PC-3 (cell line): ENCODE data around the gene VSTM2L. TPM values are rescaled to one million over a fixed set of nuclear protein-coding genes. Genes with fewer than 3 reads are reported as not detected.

Source experiments
- ATAC-seq: fragments of 200-7000 bp; cut with Tn5 transposase; 2 replicates; pipeline ENCODE4 v1.9.1; 2020; ENCODE audit warnings: mild to moderate bottlenecking, moderate library complexity
- BruUV-seq: library from RNA; stranded (reverse); fragments of 400-500 nt; replicated peaks from 2 replicates; lab custom pipeline; 2021; lab: Mats Ljungman, UMichigan
- CTCF ChIA-PET: fragments of 300-600 bp; sonication (Branson Sonifier 250); formaldehyde crosslinking; loops from one replicate; lab custom pipeline; 2022; ENCODE audit warnings: antibody characterized with exemption; lab: Charles Lee
- POLR2A ChIA-PET: fragments of 300-600 bp; sonication (Branson Sonifier 250); formaldehyde crosslinking; loops from one replicate; lab custom pipeline; 2022; ENCODE audit warnings: antibody characterized with exemption; ENCODE audit not compliant: unreplicated experiment; lab: Charles Lee
- DNase-seq: peaks from one replicate; pipeline ENCODE4 v3.0.0-alpha.2; 2015
- H2AFZ ChIP-seq: fragments of 300-600 bp; sonication (generic); 2 replicates; pipeline ENCODE4 v1.6.0; 2016; ENCODE audit warnings: antibody characterized with exemption, low read length
- H3F3A ChIP-seq: fragments of 300-600 bp; sonication (generic); one replicate; pipeline ENCODE4 v1.6.0; 2017; ENCODE audit warnings: antibody characterized with exemption, low read length, control low read depth, mild to moderate bottlenecking; ENCODE audit not compliant: unreplicated experiment
- H3K27ac ChIP-seq: fragments of 300-600 bp; sonication (generic); 2 replicates; pipeline ENCODE4 v1.5.1; 2016; ENCODE audit warnings: mild to moderate bottlenecking, low read length
- H3K27me3 ChIP-seq: fragments of 300-600 bp; sonication (generic); 2 replicates; pipeline ENCODE4 v1.6.1; 2016; ENCODE audit warnings: low read length, mixed read lengths
- H3K36me3 ChIP-seq: fragments of 300-600 bp; sonication (generic); 2 replicates; pipeline ENCODE4 v1.6.1; 2016; ENCODE audit warnings: low read depth, mixed run types, low read length, mixed read lengths
- H3K4me1 ChIP-seq: fragments of 300-600 bp; sonication (generic); 2 replicates; pipeline ENCODE4 v1.5.1; 2016; ENCODE audit warnings: low read length; ENCODE audit not compliant: insufficient read depth
- H3K4me2 ChIP-seq: fragments of 300-600 bp; sonication (generic); 2 replicates; pipeline ENCODE4 v1.6.0; 2016; ENCODE audit warnings: low read length
- H3K4me3 ChIP-seq: fragments of 300-600 bp; sonication (generic); 2 replicates; pipeline ENCODE4 v1.5.1; 2016; ENCODE audit warnings: mild to moderate bottlenecking, low read length, mixed read lengths
- H3K79me2 ChIP-seq: fragments of 300-600 bp; sonication (generic); 2 replicates; pipeline ENCODE4 v1.6.1; 2017; ENCODE audit warnings: low read length, mixed read lengths
- H3K9ac ChIP-seq: fragments of 300-600 bp; sonication (generic); 2 replicates; pipeline ENCODE4 v1.6.0; 2016; ENCODE audit warnings: mild to moderate bottlenecking, low read length
- H3K9me2 ChIP-seq: fragments of 300-600 bp; sonication (generic); replicated peaks from 2 replicates; pipeline ENCODE4 v1.6.1; 2016; ENCODE audit warnings: mixed run types, low read length, mixed read lengths
- H3K9me3 ChIP-seq: fragments of 300-600 bp; sonication (generic); 2 replicates; pipeline ENCODE4 v1.6.1; 2016; ENCODE audit warnings: low read length, mixed read lengths
- H4K20me1 ChIP-seq: fragments of 300-600 bp; sonication (generic); 2 replicates; pipeline ENCODE4 v1.6.1; 2016; ENCODE audit warnings: low read length, mixed read lengths
- CTCF ChIP-seq: fragments of 300-600 bp; sonication (generic); conservative IDR thresholded peaks from 2 replicates; pipeline ENCODE4 v1.5.1; 2017; ENCODE audit warnings: antibody characterized with exemption, low read depth, mild to moderate bottlenecking, low read length
- EZH2 ChIP-seq: fragments of 300-600 bp; sonication (generic); IDR thresholded peaks from one replicate; pipeline ENCODE4 v1.6.1; 2017; ENCODE audit warnings: antibody characterized with exemption, mild to moderate bottlenecking, low read length; ENCODE audit not compliant: unreplicated experiment
- EZH2phosphoT487 ChIP-seq: fragments of 300-600 bp; sonication (generic); IDR thresholded peaks from 2 replicates; pipeline ENCODE4 v1.6.1; 2018; ENCODE audit warnings: mild to moderate bottlenecking, antibody characterized with exemption, low read length, borderline replicate concordance
- intact Hi-C: fragments of 100-400 bp; cut with micrococcal nuclease; formaldehyde crosslinking; loops from 2 replicates; pipeline ENCODE4 v1.9.0; 2023
- total RNA-seq: library from RNA; depleted of rRNA; stranded (reverse); fragments of >200 nt; gene quantifications from 2 replicates; pipeline ENCODE4 v1.2.3, GENCODE V29; 2014

Gene VSTM2L
- total RNA-seq, 1 experiment from 2014 or later, result 45.8 TPM

DNA sequence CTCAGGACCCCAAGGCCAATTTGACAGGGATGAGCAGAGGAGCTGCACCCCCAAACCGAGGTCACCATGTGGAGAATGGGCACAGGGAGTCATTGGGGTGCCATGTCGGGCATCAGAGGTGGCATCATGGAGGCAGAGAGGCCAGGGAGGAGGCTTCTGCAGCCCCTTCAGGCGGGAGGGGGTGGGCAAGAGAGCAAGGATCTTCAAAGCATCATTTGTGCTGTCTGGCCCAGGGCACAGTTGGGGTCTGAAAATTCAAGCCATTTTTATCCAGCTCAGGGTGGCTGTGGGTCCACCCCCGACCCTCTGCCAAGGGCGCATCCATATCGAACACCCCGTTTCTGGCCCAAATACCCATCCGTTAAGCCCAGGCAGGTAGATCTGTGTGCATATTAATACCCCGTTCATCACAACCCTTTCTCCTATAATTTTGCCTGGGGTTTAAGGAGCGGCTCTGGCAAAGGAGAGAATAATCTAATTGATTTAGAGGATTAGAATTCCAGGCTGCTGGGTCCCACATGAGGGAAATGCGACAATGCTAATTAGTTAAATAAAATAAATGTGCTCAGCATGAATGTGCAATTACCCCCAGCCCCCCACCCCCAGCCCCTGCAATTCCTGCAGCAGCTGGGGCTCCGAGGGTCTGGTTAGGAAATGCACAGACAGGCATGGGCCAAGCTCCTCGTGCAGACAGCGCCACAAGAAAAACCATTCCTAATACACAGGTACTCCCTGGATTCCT is 31.9 kb downstream of the VSTM2L start:
- Histone ChIP-seq H3K27ac (no peak overlapping the region), H3K27me3 (no peaks in the 10 kb centered on the region), H3K9ac (no peak overlapping the region), H2AFZ (no peak overlapping the region), H3K9me2 (no peaks in the 10 kb centered on the region), H3K4me2 (no peak overlapping the region), H4K20me1 (no peaks in the 10 kb centered on the region), H3K36me3 (no peaks in the 10 kb centered on the region), H3K4me1 (peaks cover 13% of the 10 kb centered on the region), H3F3A (no peaks in the 10 kb centered on the region), H3K4me3 (no peak overlapping the region), H3K79me2 (no peaks in the 10 kb centered on the region), H3K9me3 (no peaks in the 10 kb centered on the region)
- no TSS peak for BruUV-seq
- ChIA-PET POLR2A (no interaction called here), CTCF (no interaction called here)
- DNase-seq (no peak), ATAC-seq (no peak)
- intact Hi-C loops, result no loop called here
- TF ChIP-seq EZH2 (no peak), CTCF (no peak), EZH2phosphoT487 (no peak)

DNA sequence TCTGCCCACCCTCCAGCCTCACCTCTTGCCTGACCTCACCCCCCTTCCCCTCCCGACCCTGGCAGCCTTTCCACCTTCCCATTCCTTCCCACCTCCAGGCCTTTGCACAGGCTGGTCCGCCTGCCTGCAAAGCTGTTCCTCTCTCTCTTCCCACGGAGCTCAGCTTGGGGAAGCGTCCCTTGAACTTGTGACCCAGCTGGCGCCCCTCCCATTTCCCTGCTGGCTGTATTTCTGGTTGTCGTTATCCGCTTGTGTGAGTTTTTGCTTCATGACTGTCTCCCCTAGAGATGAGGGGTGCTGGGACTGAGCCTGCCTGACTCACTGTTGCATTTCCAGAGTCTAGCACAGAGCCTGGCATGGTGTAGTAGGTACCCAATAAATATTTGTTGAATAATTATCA is 32.5 kb downstream of the VSTM2L start:
- H2AFZ ChIP-seq, result no peak overlapping the region
- H3K9me3 ChIP-seq, result no peaks in the 10 kb centered on the region
- H3K36me3 ChIP-seq, result no peaks in the 10 kb centered on the region
- intact Hi-C loops, result no loop called here
- ChIA-PET POLR2A (no interaction called here), CTCF (no interaction called here)
- no peaks in the 10 kb centered on the region for H3K27me3 ChIP-seq
- no peaks in the 10 kb centered on the region for H3F3A ChIP-seq
- no peaks in the 10 kb centered on the region for H3K9me2 ChIP-seq
- BruUV-seq, result no TSS peak
- no peak for TF ChIP-seq EZH2
- H3K4me3 ChIP-seq, result no peak overlapping the region
- no peak overlapping the region for H3K27ac ChIP-seq
- peaks cover 13% of the 10 kb centered on the region for H3K4me1 ChIP-seq
- no peak overlapping the region for H3K9ac ChIP-seq
- DNase-seq (no peak), ATAC-seq (no peak)
- no peaks in the 10 kb centered on the region for H4K20me1 ChIP-seq
- no peaks in the 10 kb centered on the region for H3K79me2 ChIP-seq
- no peak overlapping the region for H3K4me2 ChIP-seq

GRCh38 chr20:37936041-37936440 is 33.1 kb downstream of the VSTM2L start:
- intact Hi-C loops, result no loop called here
- H3K27ac ChIP-seq, result no peak overlapping the region
- no peaks in the 10 kb centered on the region for H3K79me2 ChIP-seq
- BruUV-seq, result no TSS peak
- no peak for TF ChIP-seq CTCF
- TF ChIP-seq EZH2, result no peak
- TF ChIP-seq EZH2phosphoT487, result no peak
- DNase-seq (no peak), ATAC-seq (no peak)
- no peaks in the 10 kb centered on the region for H3F3A ChIP-seq
- CTCF ChIA-PET, result no interaction called here
- no peaks in the 10 kb centered on the region for H3K9me2 ChIP-seq
- H3K4me2 ChIP-seq, result no peak overlapping the region
- no peaks in the 10 kb centered on the region for H3K27me3 ChIP-seq
- no peak overlapping the region for H3K4me3 ChIP-seq
- H3K4me1 ChIP-seq, result peaks cover 13% of the 10 kb centered on the region
- no peaks in the 10 kb centered on the region for H3K9me3 ChIP-seq
- no peak overlapping the region for H2AFZ ChIP-seq
- no peak overlapping the region for H3K9ac ChIP-seq
- no peaks in the 10 kb centered on the region for H4K20me1 ChIP-seq
- POLR2A ChIA-PET, result no interaction called here
- no peaks in the 10 kb centered on the region for H3K36me3 ChIP-seq
